KMS-11 (cell line): ENCODE measurements around the gene DUSP5.
"Not testable (repeated sequence)": the region's sequence is repeated elsewhere in the genome, so short reads cannot be mapped to it uniquely, and the experiment has no call there.

Source experiments
- H2AFZ ChIP-seq: fragments of 200-600 bp; sonication (generic); 2 replicates; pipeline ENCODE4 v1.6.1; 2016; ENCODE audit warnings: antibody characterized with exemption, mixed run types, low read depth
- H3K27ac ChIP-seq: fragments of 200-600 bp; sonication (generic); 2 replicates; pipeline ENCODE4 v1.6.1; 2016; ENCODE audit warnings: mild to moderate bottlenecking, mixed run types
- H3K27me3 ChIP-seq: fragments of 200-600 bp; sonication (generic); 2 replicates; pipeline ENCODE4 v1.6.1; 2017; ENCODE audit warnings: mild to moderate bottlenecking, low read depth, mixed run types, moderate library complexity; ENCODE audit not compliant: insufficient read depth
- H3K36me3 ChIP-seq: fragments of 200-600 bp; sonication (generic); 2 replicates; pipeline ENCODE4 v1.6.1; 2017; ENCODE audit warnings: mild to moderate bottlenecking, mixed run types; ENCODE audit not compliant: insufficient read depth
- H3K4me1 ChIP-seq: fragments of 200-600 bp; sonication (generic); 2 replicates; pipeline ENCODE4 v1.6.1; 2016; ENCODE audit warnings: mild to moderate bottlenecking, low read depth, mixed run types; ENCODE audit not compliant: poor library complexity, severe bottlenecking
- H3K4me2 ChIP-seq: fragments of 200-600 bp; sonication (generic); 2 replicates; pipeline ENCODE4 v1.7.0; 2016; ENCODE audit warnings: mild to moderate bottlenecking, mixed run types
- H3K4me3 ChIP-seq: fragments of 200-600 bp; sonication (generic); IDR thresholded peaks from 2 replicates; pipeline ENCODE4 v1.6.1; 2017; ENCODE audit warnings: low read depth, low read length, mixed read lengths; ENCODE audit not compliant: insufficient read depth
- H3K79me2 ChIP-seq: fragments of 200-600 bp; sonication (generic); 2 replicates; pipeline ENCODE4 v1.6.1; 2016; ENCODE audit warnings: low read depth, mixed run types; ENCODE audit not compliant: insufficient read depth
- H3K9ac ChIP-seq: fragments of 200-600 bp; sonication (generic); 2 replicates; pipeline ENCODE4 v1.6.1; 2016; ENCODE audit warnings: mild to moderate bottlenecking, mixed run types
- H4K20me1 ChIP-seq: fragments of 200-600 bp; sonication (generic); 2 replicates; pipeline ENCODE4 v1.6.1; 2016; ENCODE audit warnings: mild to moderate bottlenecking, mixed run types; ENCODE audit not compliant: insufficient read depth
- TF ChIP-seq, protein P1 (sequence below): fragments of 200-600 bp; sonication (generic); conservative IDR thresholded peaks from 2 replicates; pipeline ENCODE4 v1.6.1; 2017; ENCODE audit warnings: low read depth, mild to moderate bottlenecking, antibody characterized with exemption, low read length, moderate library complexity, mixed read lengths

DUSP5 gene

DNA sequence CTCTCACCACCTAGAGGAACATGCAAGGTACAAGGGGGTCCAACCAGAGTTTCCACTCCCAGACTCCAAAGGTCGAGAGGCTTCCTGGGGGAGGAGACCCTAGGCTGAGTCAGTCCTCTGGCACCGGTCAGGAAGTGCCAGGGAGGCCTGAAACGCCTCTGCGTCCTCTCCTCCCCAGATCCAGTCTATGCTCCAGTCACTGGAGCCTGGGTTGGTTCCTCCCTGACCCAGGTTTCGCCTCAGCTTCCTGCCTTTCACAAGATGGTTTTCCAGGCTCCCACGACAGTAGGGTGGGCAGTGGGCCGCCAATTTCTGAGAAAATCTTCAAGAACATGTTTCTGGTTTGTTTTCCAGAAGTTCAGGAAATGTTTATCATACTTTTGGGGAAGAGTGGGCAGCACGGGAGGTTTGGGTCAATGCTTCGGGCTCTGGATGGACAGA, 30.0 kb downstream of the DUSP5 start:
- Histone ChIP-seq H3K4me1 (peaks cover 59% of the 10 kb centered on the region), H3K79me2 (no peaks in the 10 kb centered on the region), H3K9ac (no peak overlapping the region), H4K20me1 (no peaks in the 10 kb centered on the region; the same call in 1 of the 2 replicates), H2AFZ (no peak overlapping the region), H3K27ac (no peak overlapping the region), H3K36me3 (no peaks in the 10 kb centered on the region), H3K27me3 (no peaks in the 10 kb centered on the region), H3K4me2 (no peak overlapping the region), H3K4me3 (no peak overlapping the region)
- TF ChIP-seq, protein P1, sequence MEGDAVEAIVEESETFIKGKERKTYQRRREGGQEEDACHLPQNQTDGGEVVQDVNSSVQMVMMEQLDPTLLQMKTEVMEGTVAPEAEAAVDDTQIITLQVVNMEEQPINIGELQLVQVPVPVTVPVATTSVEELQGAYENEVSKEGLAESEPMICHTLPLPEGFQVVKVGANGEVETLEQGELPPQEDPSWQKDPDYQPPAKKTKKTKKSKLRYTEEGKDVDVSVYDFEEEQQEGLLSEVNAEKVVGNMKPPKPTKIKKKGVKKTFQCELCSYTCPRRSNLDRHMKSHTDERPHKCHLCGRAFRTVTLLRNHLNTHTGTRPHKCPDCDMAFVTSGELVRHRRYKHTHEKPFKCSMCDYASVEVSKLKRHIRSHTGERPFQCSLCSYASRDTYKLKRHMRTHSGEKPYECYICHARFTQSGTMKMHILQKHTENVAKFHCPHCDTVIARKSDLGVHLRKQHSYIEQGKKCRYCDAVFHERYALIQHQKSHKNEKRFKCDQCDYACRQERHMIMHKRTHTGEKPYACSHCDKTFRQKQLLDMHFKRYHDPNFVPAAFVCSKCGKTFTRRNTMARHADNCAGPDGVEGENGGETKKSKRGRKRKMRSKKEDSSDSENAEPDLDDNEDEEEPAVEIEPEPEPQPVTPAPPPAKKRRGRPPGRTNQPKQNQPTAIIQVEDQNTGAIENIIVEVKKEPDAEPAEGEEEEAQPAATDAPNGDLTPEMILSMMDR, result no peak

DNA sequence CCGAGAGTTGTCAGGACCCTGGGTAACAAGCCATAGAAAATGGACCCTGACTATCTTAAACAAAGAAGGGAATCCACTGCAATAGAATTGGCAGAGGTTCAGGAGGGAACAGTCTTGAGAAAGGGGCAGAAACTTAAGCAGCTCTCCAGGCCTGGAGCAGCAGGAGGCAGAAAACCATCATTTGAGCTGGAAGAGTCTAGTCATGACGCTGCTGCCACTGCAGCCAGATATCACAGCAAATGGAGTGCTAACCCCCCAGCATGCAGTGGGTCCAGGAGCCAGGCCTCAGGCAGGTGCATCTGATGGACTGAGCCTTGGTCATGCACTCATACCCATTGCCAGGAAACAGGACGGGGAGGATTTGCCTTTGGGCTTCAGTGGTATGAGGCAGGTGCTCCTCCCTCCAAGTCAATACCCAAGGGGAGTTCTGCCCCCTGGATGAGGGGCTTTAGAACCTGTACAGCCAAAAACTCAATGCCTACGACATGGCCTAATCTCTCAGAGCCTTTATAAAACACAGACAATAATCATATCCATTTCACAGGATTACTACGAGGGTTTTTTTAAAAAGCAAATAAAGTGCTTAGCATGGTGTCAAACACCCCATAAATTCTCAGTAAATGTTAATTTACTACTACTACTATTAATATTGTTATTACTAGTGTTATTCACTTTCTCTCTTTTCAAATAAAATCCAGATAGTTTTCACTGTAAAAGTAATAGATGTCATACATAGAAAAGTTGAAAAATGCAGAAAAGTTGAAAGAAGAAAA, 30.7 kb downstream of the DUSP5 start:
- Histone ChIP-seq H4K20me1 (no peaks in the 10 kb centered on the region), H3K4me3 (no peak overlapping the region), H3K4me1 (peaks cover 59% of the 10 kb centered on the region), H3K27me3 (no peaks in the 10 kb centered on the region), H3K9ac (no peak overlapping the region), H3K4me2 (peak overlapping the region; percentile 41; the same call in 1 of the 2 replicates), H2AFZ (no peak overlapping the region), H3K79me2 (no peaks in the 10 kb centered on the region), H3K36me3 (no peaks in the 10 kb centered on the region), H3K27ac (peak overlapping the region; percentile 23; the same call in 1 of the 2 replicates)
- TF ChIP-seq, protein P1, result no peak

DNA sequence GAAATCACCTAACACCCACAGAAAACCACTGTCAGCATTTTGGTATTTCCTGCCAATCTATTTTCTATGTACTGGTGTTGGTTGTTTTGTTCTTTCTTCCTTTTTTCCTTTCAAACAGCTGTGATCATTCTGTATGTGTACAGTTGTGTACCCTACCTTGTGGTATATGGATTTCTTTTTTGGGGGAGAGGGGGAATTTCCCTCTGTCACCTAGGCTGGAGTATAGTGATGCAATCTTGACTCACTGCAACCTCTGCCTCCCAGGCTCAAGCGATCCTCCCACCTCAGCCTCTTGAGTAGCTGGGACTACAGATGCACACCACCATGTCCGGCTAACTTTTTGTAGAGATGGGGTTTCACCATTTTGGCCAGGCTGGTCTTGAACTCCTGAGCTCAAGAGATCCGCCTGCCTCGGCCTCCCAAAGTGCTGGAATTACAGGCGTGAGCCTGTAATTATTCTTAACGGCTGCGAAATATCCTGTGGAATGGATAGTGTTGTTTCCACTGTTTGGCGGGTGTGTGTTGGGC, 31.4 kb downstream of the DUSP5 start:
- H3K4me1 ChIP-seq, result peaks cover 52% of the 10 kb centered on the region
- not testable (repeated sequence) for H3K27me3 ChIP-seq, H2AFZ ChIP-seq, H3K79me2 ChIP-seq, H4K20me1 ChIP-seq, H3K9ac ChIP-seq, H3K36me3 ChIP-seq, H3K4me3 ChIP-seq
- H3K4me2 ChIP-seq, result peak overlapping the region; percentile 41
- H3K27ac ChIP-seq, result peak overlapping the region; percentile 23; the same call in 1 of the 2 replicates

DNA sequence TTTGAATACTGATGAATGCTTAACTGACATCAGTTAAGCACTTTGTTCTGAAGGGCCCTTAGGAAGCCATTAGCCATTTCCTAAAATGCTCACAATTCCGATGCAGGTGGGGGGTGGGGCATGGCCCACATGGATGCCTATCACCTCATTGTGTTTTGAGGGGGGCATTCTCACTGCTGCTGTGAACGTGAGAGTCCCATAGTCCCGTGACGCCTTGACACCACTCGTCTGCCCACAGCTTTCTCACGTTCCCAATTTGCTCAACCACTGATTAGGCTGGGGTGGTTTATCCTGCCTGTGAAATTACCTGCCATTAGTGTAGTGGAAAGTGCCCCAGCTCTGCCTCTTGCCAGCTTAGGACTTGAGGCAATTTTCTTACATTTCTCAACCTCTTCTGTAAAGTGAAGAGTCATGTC, 31.9 kb downstream of the DUSP5 start:
- no peak overlapping the region; the same call in 1 of the 2 replicates for H3K27ac ChIP-seq
- no peak overlapping the region for H3K9ac ChIP-seq
- H4K20me1 ChIP-seq, result no peaks in the 10 kb centered on the region
- H3K4me2 ChIP-seq, result peak overlapping the region; percentile 41
- H3K27me3 ChIP-seq, result no peaks in the 10 kb centered on the region
- H3K4me3 ChIP-seq, result no peak overlapping the region
- H3K36me3 ChIP-seq, result no peaks in the 10 kb centered on the region
- peaks cover 49% of the 10 kb centered on the region for H3K4me1 ChIP-seq
- H2AFZ ChIP-seq, result no peak overlapping the region
- TF ChIP-seq, protein P1, result no peak
- no peaks in the 10 kb centered on the region for H3K79me2 ChIP-seq
